Body of pancreas (tissue), 4 donors: ENCODE measurements around the gene ATXN7L1.

Experiments used
- CTCF ChIP-seq, 7 experiments: fragments of 450-650 bp in 4 of 7; fragments of 200-600 bp in 3 of 7; sonication (generic) in 3 of 7; IDR thresholded peaks; one replicate each; pipeline ENCODE4 v1.5.1; 2016 to 2019; ENCODE audit warnings: antibody characterized with exemption in 7 of 7
- POLR2A ChIP-seq, 3 donors: fragments of 450-650 bp; IDR thresholded peaks; one replicate each; pipeline ENCODE4 v1.6.1; 2016; ENCODE audit warnings: antibody characterized with exemption in 3 of 3, mild to moderate bottlenecking in 2 of 3

- TF ChIP-seq CTCF (IDR thresholded peaks at IDR 0.05), result no peak
- no peak for TF ChIP-seq POLR2A (IDR thresholded peaks at IDR 0.05)
Measured at GRCh38 chr7:105600720-105601550, 275.5 kb downstream of the ATXN7L1 start.
